RPMI7951 (cell line): ENCODE results near the gene TUBB1. TPM values are rescaled to one million over a fixed set of nuclear protein-coding genes. Genes with fewer than 3 reads are reported as not detected.
A peak's percentile ranks its signal among the peaks of the same experiment; 100 is the strongest.

Experiments
- DNase-seq: peaks from one replicate; pipeline ENCODE4 v3.0.0-alpha.2; 2012; ENCODE audit warnings: low read depth
- total RNA-seq: library from RNA; depleted of rRNA; stranded (reverse); fragments of >200 nt; shearing (Covaris generic); gene quantifications from 2 replicates; pipeline ENCODE4 v1.2.3, GENCODE V29; 2014

TUBB1 gene
- total RNA-seq, 1 experiment from 2014 or later: 0.12 TPM

DNA sequence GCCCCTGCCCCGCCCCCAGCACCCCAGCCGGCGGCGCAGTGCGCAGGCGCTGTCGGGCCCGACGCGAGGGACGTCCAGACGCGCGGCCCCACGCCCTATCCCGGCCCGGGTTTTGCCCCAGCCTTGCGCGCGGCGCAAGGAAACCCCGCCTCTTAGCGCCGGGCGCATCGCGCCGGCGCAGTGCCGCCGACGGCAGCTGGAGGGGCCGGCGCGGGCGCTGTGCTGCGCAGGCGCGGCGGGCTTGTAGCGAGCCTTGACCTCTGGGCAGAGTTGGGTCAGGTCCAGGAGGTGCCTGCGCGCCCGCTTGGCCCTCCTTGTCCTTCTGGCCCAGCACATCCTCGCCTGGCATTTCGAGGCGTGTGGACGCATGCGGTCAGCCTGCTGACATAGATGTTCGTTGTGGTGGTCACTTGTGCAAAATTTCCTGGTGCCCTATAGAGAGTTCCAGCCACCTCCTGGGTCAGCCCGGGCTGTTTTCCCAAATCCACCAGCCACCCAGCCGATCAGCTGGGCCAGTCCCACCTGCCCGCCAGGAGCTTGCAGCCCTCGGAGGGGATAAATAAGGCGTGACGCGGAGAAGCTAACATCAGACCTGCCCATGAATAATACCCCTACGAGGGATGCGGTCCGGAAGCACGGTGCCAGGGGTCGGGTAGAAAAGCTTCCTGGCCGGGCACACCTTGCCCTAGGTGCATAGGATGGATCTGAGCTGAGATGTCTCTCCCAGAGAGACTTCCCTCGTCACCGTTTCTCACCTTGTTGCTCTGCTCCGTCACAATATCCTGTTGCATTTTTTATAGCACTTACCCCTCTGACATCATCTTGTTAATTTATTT is 23.8 kb downstream of the TUBB1 start:
- DNase-seq: peak; percentile 93

DNA sequence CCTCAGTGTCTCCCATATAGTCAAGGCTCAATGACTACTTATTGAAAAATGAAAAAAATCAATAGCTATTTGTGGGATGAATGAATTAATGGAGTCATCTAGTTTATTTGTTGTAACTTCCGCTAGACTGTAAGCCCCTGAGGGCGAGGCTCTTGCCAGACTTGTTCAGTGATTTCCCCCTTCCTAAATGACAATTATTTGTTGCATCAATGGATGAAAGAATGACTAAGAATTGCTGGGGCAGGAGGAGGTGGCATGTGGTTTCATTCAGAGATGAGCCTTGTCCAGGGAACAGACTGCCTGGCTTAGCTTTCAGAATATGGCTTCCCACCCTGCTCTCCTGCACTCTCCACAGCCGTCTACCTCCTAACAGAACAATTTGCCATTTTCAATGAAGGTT is 24.5 kb downstream of the TUBB1 start:
- peak; percentile 74 for DNase-seq

DNA sequence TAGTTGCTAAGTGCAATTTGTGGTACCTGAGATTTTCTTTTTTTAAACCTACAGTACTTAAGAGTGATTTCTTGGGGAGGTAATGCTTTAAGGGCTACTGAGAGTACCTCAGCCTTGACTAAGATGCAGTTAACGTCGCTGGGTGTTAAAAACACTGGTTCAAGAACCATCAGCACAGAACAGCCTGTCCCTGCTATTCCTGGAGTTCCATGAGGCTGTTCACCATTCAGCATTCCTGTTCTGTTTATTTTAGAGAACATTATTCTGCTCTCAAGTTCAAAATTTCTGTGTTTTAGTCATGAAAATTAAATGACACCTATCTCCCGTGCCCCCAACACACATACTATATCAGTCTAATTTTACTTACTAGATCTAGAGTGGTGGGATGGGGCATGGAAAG is 25.1 kb downstream of the TUBB1 start:
- no peak for DNase-seq

DNA sequence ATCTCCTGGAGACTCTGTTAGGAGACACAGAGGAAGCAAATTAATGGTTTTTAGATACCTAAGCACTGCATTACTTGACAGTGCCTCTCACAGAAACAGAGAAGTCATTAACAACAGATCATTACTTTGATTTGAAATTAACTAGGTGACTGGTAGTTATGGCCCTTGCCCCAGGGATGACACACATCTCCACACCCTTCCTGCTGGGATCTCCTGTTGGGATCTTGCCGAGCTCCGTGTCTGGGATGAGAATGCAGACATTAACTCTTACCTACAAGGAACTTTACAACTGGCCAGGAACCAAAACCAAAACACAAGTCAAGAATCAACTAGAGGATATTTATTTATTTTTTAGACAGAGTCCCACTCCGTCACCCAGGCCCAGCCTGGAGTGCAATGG is 25.6 kb downstream of the TUBB1 start:
- no peak for DNase-seq

DNA sequence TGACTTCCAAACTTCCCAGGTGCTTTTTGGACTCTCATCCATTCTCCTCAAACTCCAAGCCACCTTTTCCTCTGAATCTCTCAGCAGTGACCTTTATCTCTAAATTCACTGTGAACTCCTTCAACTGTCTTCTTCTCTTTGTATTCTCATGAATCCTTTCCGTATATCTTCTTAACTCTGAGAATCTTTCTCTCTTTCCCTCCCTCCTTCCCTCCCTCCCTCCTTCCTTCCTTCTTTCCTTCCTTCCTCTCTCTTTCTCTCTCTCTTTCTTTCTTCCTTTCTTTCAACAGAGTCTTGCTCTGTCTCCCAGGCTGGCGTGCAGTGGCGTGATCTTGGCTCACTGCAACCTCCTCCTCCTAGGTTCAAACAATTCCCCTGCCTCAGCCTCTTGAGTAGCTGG is 27.6 kb downstream of the TUBB1 start:
- DNase-seq: no peak

DNA sequence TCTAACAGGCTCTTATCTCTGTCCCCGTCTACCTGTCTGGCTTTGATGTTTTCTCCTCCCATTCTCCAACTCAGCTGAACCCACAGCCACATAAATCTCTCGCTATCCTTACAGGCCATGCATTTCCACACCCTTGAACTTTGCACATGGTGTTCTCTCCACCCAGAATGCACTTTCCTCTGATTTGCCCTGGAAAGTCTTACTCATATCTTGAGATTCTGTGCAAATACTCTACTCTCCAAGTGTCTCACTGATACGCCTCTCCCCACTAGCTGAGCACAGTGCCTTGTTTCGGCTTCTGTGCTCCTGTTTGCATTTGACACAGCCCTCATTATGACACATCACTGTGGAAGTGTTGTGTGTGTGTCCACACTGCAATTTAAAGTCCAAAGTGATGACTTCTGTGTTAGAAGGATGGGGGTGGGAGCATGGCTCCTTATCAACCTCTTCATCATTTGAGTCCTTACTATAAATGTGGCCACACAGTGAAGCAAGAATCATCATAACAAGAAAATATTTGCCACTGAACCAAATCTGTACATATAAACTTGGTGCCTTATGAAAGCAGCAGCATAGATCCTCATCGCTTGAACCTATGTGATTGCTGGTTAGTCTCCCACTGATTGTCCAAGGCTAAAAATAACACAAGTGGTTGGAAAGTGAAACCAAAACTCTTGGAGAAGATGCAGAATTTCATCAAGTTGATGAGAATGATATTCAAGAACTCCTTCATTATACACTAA is 28.9 kb downstream of the TUBB1 start:
- DNase-seq: peak; percentile 51

DNA sequence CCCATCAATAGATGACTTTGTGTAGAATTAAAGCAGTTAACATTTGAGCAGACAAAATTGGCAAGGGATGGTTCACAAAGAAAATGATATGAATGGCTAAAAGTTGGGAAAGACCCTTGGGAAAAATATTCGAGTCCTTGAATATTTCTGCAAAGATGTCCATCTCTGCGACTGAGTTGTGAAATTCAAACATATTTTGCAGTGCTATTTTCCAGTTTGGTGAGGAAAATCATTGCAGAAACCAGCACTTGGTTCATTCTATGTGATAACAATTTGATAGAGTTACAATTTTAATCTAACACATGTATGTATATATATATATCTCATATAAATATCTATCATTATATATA is 29.4 kb downstream of the TUBB1 start:
- no peak for DNase-seq

DNA sequence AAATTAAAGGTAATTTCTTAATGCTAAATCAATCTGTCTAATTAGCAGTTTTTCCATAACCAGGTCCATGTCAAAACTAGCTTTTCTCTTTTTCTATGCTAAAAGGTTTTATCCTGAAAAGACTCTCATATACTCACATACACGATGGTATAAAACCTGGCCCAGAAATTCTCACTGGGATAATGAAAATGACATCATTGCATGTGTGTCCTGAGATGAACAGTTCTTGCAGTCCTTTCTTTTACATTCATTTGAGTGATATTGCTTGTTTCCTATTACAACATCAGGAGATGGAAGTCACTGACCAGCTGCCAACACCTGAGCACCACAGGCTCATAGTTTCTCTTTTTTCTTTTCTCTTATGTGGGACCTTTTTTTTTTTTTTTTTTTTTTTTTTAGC is 31.2 kb downstream of the TUBB1 start:
- DNase-seq: no peak

DNA sequence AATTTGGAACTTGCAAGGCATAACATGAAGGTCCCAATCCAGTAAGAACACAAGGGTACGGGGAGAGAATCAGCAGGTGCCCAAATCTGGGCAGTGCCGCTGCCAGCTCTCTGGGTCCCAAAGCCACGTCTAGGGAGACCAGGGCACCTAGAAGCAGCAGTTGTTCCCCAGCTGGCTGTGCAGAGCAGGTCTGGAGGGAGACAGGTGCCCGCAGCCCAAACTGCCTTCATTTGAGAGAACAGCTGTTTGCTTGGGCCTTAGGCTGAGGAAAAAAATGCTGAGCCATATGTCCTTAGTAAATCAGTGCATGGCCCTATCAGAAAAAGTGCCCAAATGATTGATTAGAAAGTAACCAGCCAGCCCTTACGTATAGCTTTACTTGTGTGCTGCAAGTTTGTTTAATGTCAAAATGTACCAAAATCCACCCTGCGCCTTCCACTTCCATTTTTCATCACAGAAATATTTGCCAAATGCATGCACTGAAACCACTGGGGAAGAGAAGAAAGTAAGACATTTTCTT is 32.5 kb downstream of the TUBB1 start:
- no peak for DNase-seq

DNA sequence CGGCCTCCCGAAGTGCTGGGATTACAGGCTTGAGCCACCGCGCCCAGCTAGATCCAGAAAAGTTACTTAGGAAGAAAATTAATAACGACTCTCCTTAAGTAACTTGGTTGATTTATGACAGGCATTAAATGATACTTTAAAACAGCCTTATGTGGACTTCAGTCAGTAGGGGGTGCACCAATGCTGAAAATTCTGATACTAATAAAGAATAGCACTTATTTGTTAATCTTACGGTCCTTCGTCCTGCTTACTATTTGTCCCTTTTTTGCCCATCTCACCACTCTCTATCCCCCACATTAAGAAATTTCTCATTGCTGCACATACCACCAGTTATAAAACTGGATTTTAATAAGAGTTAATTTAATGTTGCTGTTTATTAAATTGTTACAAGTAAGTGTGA is 36.1 kb downstream of the TUBB1 start:
- DNase-seq: peak; percentile 33

DNA sequence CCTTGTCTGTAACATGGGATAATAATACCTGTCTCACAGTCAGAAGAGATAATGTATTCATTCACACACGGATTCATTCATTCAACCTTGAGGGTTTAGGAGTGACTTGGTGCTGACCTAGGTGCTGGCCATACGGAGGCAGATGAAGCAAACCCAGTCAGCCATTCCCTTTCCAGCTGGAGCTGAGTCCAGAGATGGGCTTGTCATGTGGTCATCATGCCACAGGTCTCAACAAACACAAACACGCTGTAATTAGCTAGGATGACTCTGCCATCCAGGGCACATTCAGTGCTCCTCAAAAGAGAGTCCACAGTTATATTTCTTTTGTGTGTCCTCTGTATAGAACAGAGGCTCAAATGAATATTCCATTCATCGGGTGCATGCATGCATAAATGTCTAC is 42.9 kb downstream of the TUBB1 start:
- DNase-seq: no peak

DNA sequence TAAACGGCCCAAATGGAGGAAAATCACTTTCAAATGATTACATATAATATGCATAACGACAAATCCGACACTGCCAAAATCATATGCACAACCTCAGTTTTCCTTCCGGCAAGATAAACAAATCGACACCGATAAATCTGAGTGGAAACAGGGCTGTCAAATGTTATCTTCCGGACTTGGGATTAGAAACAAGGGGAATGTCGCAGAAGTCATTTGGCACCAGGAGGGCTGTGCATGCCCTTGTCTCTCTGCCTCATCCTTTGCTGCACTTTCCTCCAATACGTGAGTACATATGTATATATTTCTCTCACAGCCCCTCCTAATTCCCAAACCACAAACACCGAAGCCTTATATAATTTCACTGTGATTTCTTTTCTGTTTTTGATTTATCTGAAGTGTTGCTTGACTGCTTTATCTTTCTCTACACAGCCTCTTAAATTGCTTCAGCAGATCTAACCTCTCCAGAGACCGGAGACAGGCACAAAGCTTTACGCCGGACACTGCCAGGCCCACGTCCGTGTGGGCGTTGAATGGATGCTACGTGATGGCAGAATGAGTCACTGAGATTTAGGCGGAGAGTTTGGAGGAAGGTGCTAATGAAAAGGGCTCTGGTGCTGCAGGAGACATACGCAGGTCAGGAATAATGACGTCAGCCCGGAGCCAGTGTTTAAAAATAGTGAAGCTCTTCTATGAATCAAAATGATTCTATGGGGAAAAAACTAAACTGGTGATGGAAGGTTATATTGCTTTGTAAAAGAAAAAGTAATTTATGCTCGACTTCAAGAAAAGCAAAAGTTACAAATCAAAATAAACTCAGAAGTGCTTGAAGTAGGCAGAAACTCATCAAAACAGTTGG is 44.4 kb downstream of the TUBB1 start:
- peak; percentile 78 for DNase-seq

DNA sequence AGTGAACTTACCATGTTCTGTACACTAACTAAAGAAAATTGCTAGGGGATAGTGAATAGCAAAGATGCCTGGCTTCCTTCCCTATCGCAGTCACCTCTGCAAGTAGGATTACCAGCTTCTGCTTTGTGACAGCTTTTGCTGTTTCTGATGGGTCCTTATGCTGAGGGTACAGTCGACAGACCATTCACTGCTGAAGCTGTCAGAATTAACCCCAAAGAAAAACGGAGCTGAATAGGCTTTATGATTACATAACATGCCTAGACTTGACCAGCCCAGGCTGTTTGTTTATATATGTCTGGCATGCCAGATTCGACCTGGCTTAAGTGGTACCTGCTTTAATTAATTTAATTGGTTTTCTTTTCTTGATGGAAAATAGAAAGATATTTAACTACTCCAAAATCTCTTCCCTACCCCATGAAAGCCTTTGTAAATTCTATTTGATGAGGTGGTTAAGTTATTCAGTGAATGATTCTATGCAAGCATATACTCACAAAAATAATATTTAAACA is 45.0 kb downstream of the TUBB1 start:
- no peak for DNase-seq

DNA sequence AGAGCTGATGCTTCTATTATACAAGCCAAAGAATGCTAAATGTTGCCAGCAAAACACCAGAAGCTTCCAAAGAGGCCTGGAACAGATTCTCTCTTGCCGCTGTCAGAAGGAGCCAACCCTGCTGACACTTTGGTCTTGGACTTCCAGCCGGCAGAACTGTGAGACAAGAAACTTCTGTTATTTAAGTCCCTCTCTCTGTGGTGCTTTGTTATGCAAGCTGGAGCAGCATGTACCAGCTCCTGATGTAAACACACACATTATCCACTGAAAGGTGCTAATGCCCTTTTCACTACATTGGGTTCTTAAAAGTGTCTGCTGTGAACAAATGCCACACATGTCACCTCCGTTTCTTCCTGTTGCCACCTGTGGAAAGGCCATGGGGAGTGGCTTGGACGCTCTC is 49.3 kb downstream of the TUBB1 start:
- DNase-seq: no peak

DNA sequence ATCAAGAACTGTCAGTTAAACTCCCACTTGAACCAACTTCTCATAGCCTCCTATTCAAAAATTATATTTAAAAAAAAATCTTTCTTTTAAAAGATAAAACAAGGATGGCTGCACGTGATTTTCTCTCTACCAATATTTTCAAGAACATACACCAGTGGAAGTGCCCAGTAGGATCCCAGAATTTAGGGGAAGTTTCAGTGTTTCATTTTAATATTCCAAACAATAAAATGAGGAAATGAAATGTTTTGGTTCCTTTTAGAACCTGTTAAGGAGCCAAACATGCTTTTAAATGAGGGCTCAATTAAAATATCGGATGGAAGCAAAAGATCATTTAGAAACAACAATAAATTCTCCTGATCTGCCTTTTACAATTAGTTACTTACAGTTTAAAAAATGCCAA is 49.8 kb downstream of the TUBB1 start:
- DNase-seq: no peak

DNA sequence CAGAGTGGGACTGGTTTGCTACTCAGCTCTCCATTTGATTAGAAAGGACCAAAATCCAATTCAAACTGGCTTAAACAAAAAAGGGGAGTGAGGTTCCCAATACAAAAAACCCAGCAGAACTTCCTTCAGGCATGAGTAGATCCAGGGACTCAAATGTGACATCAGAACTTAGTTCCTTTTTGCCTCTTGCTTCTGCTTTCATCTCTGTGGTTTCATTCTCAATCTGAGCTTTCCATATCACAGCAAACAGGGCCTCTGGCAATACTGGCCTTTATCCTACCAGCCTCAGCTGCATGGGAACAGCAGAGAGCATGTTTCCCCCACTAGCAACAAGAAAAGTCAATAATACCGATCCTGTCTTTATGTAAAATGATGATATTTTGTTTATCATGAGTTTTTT is 52.0 kb downstream of the TUBB1 start:
- DNase-seq: peak; percentile 20

DNA sequence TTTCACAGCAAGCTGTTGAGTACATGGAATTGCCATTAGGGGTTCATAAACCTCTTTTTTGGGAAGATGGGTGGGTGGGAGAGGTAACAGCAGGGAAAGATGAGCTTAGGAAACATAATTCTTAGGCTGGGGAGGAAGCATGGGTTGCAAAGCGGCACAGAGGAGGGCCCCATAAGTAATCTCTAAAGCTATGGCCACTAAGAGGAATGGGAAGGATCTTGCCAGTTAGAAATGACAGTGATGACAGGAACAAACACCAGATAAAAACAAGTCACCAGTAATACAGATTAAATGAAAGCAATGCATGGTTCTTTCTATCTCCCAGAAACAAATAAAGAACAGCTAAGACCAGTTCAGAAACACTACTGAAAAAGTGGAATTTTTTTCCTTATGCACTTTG is 54.4 kb downstream of the TUBB1 start:
- no peak for DNase-seq

DNA sequence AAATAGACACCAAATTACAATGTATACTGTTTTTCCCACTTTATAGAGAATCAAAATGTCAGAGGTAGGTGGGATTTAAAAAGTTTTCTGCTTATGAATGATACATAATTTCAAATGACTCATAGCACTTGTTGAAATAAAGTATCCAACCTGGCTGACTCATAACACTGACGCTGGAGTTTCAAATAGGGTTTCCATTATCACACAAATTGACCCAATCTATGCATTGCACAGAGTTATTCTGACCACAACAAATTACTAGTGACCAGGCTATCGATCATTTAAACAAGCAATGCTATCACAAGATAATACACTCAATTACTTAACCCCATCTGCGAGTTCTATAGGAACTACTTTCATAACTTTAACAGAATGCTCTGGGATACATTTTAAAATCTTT is 55.2 kb downstream of the TUBB1 start:
- no peak for DNase-seq

DNA sequence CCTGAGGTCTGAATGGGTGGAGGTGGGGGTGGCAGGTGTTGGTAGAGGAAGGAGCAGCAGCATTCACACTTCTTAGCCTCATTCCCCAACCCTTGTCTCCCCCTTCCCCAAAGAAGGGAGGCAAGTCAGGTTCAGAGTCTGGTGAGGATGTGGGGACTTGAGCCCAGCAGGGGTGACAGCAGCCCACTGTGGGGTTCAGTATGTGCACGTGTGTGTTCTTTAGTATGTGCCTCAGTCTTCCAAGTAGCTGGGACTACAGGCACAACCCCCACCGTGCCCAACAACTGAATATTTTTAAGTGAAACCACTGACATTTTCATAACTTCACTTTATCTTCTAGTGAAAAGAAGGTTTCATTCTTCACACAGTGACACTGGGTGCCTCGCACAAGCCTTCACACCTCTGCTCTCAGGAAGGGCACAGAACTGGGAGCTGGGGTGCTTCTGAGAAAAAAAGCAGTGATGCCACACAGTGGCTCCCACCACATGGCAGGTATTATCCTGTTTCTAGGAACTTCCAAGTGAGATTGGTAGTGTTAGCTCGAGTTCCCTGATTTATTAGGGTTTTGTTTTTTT is 56.8 kb downstream of the TUBB1 start:
- no peak for DNase-seq
